Stimulated activated naive CD8-positive, alpha-beta T cell treated with anti-CD3 and anti-CD28 coated beads, Interleukin-15, Interleukin-2, amounts not matched to agents 100 U/mL and 50 U/mL, for 24 hours (primary cell): ENCODE measurements around the gene GPSM1.

Source experiments
- ATAC-seq: fragments of 150-1000 bp; cut with Tn5 transposase; one replicate; pipeline ENCODE4 v1.10.0; 2021
- DNase-seq: peaks from one replicate; pipeline ENCODE4 v3.0.0; 2021

The GPSM1 gene, protein sequence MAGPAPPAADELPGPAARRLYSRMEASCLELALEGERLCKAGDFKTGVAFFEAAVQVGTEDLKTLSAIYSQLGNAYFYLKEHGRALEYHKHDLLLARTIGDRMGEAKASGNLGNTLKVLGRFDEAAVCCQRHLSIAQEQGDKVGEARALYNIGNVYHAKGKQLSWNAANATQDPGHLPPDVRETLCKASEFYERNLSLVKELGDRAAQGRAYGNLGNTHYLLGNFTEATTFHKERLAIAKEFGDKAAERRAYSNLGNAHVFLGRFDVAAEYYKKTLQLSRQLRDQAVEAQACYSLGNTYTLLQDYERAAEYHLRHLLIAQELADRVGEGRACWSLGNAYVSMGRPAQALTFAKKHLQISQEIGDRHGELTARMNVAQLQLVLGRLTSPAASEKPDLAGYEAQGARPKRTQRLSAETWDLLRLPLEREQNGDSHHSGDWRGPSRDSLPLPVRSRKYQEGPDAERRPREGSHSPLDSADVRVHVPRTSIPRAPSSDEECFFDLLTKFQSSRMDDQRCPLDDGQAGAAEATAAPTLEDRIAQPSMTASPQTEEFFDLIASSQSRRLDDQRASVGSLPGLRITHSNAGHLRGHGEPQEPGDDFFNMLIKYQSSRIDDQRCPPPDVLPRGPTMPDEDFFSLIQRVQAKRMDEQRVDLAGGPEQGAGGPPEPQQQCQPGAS

GRCh38 chr9:136327304-136327974 is at the start of gene GPSM1:
GPSM1 (plus strand) TSS chr9:136327539; CDS start chr9:136327696, 157 bp downstream.
- peak; percentile 24 for ATAC-seq
- peak; percentile 43 for DNase-seq

GRCh38 chr9:136277746-136278145 is 49.6 kb upstream of the GPSM1 start:
- no peak for ATAC-seq
- no peak for DNase-seq

DNA sequence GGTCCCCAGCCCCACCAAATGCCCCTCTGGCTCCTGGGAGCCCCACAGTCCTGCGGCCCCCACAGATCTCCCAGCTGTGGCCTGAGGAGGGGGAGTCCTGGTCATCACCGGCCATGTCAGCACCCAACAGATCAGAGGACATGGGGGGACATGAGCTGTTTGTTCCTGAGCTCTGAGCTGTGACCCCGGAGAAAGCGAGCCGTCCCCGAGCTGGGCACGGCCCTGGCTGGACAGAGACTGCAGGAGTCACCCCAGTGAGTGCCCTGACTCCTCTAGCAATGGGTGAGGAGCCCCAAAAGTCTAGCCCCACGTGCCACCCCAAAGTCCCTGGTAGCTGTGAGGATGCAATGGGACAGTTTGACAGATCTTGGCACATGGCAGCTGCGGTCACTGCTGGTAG is 49.1 kb upstream of the GPSM1 start:
- DNase-seq (no peak), ATAC-seq (no peak)

GRCh38 chr9:136278894-136279293 is 48.4 kb upstream of the GPSM1 start:
- ATAC-seq (no peak), DNase-seq (no peak)

GRCh38 chr9:136279471-136279870 is 47.9 kb upstream of the GPSM1 start:
- DNase-seq: no peak
- no peak for ATAC-seq

DNA sequence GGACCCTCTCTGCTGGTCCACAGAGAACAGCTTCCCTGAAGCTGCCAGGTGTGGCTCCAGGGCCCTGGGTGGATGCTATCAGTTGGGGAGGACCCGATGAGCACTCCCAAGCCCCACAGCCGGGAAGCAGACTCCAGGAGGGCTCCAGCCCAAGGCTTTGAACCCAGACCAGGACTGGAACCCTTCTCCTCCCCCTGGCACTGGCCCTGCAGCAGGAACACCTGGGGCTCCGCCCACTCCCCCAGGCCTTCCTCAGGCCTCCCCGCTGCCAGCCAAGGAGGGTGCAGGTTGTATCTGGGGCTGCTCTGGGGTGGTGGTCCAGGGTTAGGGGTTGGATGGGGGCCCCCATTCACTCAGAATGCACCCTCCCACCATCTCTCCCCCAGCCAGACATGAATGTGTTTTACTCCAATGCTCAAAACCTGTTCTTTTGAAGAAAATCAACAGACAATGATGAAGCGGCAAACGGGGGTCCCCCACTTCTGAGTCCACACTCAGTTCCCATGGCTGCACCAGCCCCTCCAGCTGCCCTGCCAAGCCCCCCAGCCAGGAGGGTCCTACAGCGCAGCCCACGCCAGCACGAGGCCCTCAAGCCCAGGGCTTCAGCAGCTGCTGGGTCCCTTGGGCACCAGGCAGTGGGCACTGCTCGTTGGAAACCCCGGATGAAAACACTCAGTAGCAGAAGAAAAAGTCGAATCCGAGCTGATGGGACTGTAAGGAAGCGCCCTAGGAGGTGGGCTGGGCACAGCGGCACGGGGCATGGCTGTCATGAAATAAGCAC is 46.6 kb upstream of the GPSM1 start:
- no peak for ATAC-seq
- DNase-seq: no peak

GRCh38 chr9:136281421-136282271 is 45.7 kb upstream of the GPSM1 start:
- ATAC-seq (no peak), DNase-seq (no peak)

GRCh38 chr9:136282272-136282861 is 45.0 kb upstream of the GPSM1 start:
- ATAC-seq: no peak
- DNase-seq: no peak

- peak; percentile 89 for ATAC-seq
These were observed 43.8 kb upstream of the GPSM1 start for GRCh38 chr9:136283291-136284235.

DNA sequence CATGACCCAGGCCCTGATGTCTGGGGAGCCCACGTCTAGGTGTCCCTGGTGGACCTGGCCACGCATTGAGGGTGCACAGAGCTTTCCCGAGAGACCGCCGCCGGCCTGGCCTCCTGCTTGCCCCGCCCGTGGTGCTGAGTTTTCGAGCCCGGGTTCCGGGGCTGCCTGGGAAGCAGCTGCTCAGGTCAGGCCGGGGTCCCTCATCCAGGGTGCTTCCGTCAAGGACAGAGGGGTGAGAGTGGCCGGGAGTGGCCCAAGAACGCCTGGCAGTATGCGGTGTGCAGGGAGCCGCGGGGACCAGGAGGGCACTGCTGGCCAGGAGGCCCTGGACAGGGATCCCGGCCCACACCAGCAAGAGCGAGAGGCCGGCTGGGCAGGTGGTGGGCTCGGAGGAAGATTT is 43.0 kb upstream of the GPSM1 start:
- ATAC-seq: no peak
- DNase-seq: no peak

More at GRCh38 chr9:136283291-136284235, 43.8 kb upstream of the GPSM1 start:
- DNase-seq: peak; percentile 84

- DNase-seq: no peak
- ATAC-seq: no peak
These were observed 42.4 kb upstream of the GPSM1 start for GRCh38 chr9:136284951-136285350.

DNA sequence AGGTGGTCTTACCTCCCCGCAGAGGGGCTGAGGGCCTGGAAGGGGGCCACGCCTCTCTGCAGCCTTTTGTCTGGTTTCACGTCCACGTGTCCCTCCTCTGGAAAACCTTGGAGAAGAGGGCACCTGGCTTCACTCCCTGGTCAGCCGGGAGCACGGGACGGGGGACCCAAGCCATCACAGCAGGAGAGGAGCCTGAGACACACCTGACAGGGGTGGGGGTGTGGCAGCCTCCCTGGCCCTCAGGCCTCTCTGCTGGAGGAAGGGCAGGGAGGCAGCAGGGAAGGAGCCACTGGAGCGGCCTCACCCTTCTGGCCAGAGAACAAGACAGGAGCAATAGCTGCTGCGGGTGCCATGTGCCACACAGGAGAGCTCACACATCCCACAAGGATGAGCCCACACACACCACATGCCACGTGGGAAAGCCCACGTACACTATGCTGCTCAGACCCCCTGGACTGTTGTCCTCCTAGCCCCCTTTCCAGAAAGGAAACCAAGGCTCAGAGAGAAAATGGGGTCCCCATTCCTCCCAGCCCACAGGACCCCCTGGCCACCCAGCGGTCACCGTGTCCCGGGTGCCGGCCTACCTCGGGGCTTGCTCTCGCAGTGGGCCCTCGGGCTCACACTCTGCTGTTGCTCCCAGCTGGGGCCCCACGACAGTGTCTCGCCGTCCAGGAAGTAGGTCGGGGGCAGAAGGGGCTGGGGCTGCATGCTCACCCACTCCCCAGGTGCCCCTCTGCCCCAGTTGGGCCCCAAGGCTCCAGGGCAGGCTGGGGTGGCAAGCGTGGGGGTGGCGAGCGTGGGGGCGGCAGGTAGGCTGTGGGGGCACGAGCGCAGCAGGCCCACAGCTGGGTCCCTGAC is 41.6 kb upstream of the GPSM1 start:
- no peak for ATAC-seq

GRCh38 chr9:136286359-136286986 is 40.9 kb upstream of the GPSM1 start:
- no peak for ATAC-seq
- no peak for DNase-seq

More for the DNA sequence above, 41.6 kb upstream of the GPSM1 start:
- no peak for DNase-seq

GRCh38 chr9:136286987-136287379 is 40.4 kb upstream of the GPSM1 start:
- ATAC-seq (no peak), DNase-seq (no peak)

DNA sequence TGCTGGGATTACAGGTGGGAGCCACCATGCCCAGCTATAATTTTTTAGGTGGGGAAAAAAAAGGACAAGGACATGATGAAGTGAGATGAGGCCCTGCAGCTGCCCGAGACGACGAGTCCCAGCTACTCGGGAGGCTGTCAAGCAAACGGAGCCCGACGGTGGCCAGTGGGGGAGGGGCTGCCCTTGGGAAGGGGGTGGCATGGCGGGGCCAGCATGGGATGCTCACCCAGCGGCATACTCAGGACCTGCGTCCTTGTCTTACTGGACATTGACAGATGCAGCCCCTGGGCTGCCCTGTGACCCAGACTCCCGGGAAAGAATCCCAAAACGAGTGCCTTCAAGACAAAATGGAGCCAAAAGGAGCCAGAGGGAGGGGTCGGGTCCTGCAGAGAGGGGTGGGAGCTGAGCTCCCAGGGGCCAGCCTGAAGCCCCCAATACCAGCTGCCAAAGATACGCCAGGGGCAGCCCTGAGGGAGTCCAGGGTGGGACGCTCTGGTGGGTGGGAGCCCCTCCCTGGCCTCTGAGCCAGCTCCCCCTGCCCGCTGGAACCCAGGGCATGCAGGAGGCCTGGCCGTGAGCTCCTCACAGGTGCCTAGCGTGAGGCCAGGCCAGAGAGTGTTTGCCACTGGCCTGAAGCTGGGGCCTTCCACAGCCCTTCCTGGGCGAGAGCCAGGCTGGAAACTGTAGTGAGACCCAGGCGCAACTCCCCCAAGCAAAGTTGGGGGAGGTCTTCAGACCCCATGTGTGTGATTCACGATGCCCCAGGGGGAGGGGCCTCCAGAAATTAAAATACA is 39.2 kb upstream of the GPSM1 start:
- no peak for ATAC-seq
- no peak for DNase-seq

DNA sequence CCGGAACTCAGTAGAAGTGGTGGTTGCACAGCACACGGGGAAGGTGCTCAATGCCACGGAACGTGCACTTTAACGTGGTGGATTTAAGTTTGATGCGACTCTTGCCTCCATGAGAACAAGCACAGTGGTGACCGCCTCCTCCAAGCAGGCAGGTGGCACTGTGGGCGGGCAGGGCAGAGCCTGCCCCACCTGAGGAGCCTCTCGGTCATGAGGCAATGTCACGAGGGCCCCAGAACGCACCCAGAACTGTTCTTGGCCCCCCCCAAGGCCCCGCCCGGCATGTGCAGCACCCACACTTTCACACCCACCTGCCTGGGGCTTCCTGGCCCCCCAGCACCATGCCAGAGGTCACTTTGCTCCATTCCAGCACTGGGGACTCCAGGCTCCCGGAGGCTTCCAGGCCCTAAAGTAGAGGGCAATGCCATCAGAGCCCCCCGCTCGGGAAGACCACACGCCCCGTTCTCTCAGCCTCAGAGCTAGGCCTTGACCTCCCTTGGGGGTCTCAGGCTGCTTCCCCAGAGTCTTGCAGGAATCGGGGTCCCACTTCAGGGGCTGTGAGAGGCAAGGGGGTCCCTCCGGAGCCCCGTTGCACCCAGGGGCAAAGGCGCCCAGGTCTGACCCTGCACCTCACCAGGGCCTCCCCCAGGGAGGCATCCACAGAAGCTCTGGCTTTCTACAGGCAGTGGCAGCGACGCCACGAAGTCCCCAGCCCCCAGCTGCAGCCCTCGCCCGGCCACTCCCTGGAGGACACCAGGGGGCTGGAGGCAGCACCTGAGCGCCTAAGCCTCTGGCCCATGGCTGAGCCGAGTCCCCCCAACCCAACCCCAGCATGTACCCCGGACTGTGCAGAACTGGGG is 37.5 kb upstream of the GPSM1 start:
- DNase-seq (no peak), ATAC-seq (no peak)
